ENCODE measurements around the gene CAMTA2. TPM values are rescaled to one million over a fixed set of nuclear protein-coding genes. Genes with fewer than 3 reads are reported as not detected.

The CAMTA2 gene
- total RNA-seq, 1 experiment from 2014 or later = 9.5 TPM

- no peak for DNase-seq
- H3K36me3 ChIP-seq (ENCODE audit: insufficient read depth, low read length) = peaks cover 3% of the 10 kb centered on the region; the same call in 1 of the 2 replicates
- no peak overlapping the region for H3K27ac ChIP-seq (ENCODE audit: low read length)
- H4K20me1 ChIP-seq (ENCODE audit: insufficient read depth, low read depth, low read length) = no peaks in the 10 kb centered on the region
- no peaks in the 10 kb centered on the region for H3K27me3 ChIP-seq (ENCODE audit: low read length)
- H3K9me2 ChIP-seq (replicated peaks; ENCODE audit: insufficient read depth, low read length) = no peaks in the 10 kb centered on the region
- no peaks in the 10 kb centered on the region for H3K79me2 ChIP-seq (ENCODE audit: low read length)
- no peak overlapping the region for H2AFZ ChIP-seq (ENCODE audit: low read length)
- H3K4me2 ChIP-seq (ENCODE audit: low read depth, low read length, poor library complexity, severe bottlenecking) = no peak overlapping the region
- H3K9ac ChIP-seq (ENCODE audit: low read length) = no peak overlapping the region
- no peaks in the 10 kb centered on the region for H3K9me3 ChIP-seq (ENCODE audit: low read length)
- no peak overlapping the region for H3K4me3 ChIP-seq (ENCODE audit: low read length)
- peaks cover 10% of the 10 kb centered on the region for H3K4me1 ChIP-seq (ENCODE audit: low read length)
Measured at GRCh38 chr17:4956493-4957061, 30.9 kb downstream of the CAMTA2 start.

- Histone ChIP-seq H3K79me2 (ENCODE audit: low read length) (peaks cover 9% of the 10 kb centered on the region; the same call in 1 of the 2 replicates), H3K4me1 (ENCODE audit: low read length) (peaks cover 18% of the 10 kb centered on the region), H3K27ac (ENCODE audit: low read length) (no peak overlapping the region), H2AFZ (ENCODE audit: low read length) (no peak overlapping the region), H3K27me3 (ENCODE audit: low read length) (no peaks in the 10 kb centered on the region), H4K20me1 (ENCODE audit: insufficient read depth, low read depth, low read length) (no peaks in the 10 kb centered on the region), H3K9me3 (ENCODE audit: low read length) (no peaks in the 10 kb centered on the region), H3K9ac (ENCODE audit: low read length) (no peak overlapping the region), H3K36me3 (ENCODE audit: insufficient read depth, low read length) (peaks cover 3% of the 10 kb centered on the region; the same call in 1 of the 2 replicates), H3K4me3 (ENCODE audit: low read length) (no peak overlapping the region), H3K4me2 (ENCODE audit: low read depth, low read length, poor library complexity, severe bottlenecking) (no peak overlapping the region), H3K9me2 (replicated peaks; ENCODE audit: insufficient read depth, low read length) (no peaks in the 10 kb centered on the region)
- no peak for DNase-seq
Measured at GRCh38 chr17:4955091-4955490, 32.4 kb downstream of the CAMTA2 start.

DNA sequence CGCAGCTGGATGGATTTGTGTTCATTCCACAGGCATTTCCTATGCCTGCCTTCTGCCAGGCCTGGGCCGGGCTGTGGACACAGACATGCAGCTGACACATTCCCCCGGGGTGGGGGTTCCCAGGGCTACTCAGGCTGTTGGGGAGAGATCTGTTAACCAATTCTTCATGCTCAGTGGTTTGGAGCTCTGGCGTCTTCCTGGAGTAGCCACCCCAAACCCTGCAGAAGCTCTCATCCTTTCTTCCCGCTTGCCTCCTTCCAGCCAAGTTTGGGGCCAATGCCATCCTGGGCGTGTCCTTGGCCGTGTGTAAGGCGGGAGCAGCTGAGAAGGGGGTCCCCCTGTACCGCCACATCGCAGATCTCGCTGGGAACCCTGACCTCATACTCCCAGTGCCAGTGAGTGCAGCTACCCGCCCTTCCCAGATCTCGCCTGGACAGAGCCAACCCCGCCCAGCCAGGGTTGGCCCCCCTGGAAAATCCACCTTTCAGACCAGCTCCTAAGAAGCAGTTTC is 34.0 kb downstream of the CAMTA2 start:
- Histone ChIP-seq H3K27ac (ENCODE audit: low read length) (no peak overlapping the region), H3K9ac (ENCODE audit: low read length) (no peak overlapping the region), H4K20me1 (ENCODE audit: insufficient read depth, low read depth, low read length) (no peaks in the 10 kb centered on the region), H3K79me2 (ENCODE audit: low read length) (peaks cover 9% of the 10 kb centered on the region; the same call in 1 of the 2 replicates), H3K36me3 (ENCODE audit: insufficient read depth, low read length) (peaks cover 3% of the 10 kb centered on the region; the same call in 1 of the 2 replicates), H3K4me1 (ENCODE audit: low read length) (peaks cover 27% of the 10 kb centered on the region), H3K4me2 (ENCODE audit: low read depth, low read length, poor library complexity, severe bottlenecking) (no peak overlapping the region), H3K4me3 (ENCODE audit: low read length) (no peak overlapping the region), H3K9me2 (replicated peaks; ENCODE audit: insufficient read depth, low read length) (no peaks in the 10 kb centered on the region), H2AFZ (ENCODE audit: low read length) (no peak overlapping the region), H3K9me3 (ENCODE audit: low read length) (no peaks in the 10 kb centered on the region), H3K27me3 (ENCODE audit: low read length) (no peaks in the 10 kb centered on the region)
- no peak for DNase-seq

GRCh38 chr17:4951486-4951885 is 36.0 kb downstream of the CAMTA2 start:
- no peak overlapping the region for H2AFZ ChIP-seq (ENCODE audit: low read length)
- no peaks in the 10 kb centered on the region for H3K9me2 ChIP-seq (replicated peaks; ENCODE audit: insufficient read depth, low read length)
- H3K27ac ChIP-seq (ENCODE audit: low read length) = peak overlapping the region; percentile 98
- H3K27me3 ChIP-seq (ENCODE audit: low read length) = no peaks in the 10 kb centered on the region
- H4K20me1 ChIP-seq (ENCODE audit: insufficient read depth, low read depth, low read length) = peaks cover 15% of the 10 kb centered on the region
- peaks cover 27% of the 10 kb centered on the region for H3K79me2 ChIP-seq (ENCODE audit: low read length)
- DNase-seq = no peak
- peaks cover 11% of the 10 kb centered on the region for H3K36me3 ChIP-seq (ENCODE audit: insufficient read depth, low read length)
- peak overlapping the region; percentile 99; the same call in 1 of the 2 replicates for H3K4me3 ChIP-seq (ENCODE audit: low read length)
- peak overlapping the region; percentile 98 for H3K4me2 ChIP-seq (ENCODE audit: low read depth, low read length, poor library complexity, severe bottlenecking)
- no peaks in the 10 kb centered on the region for H3K9me3 ChIP-seq (ENCODE audit: low read length)
- H3K9ac ChIP-seq (ENCODE audit: low read length) = peak overlapping the region; percentile 94
- peaks cover 32% of the 10 kb centered on the region for H3K4me1 ChIP-seq (ENCODE audit: low read length)

GRCh38 chr17:4950746-4951204 is 36.7 kb downstream of the CAMTA2 start, which contains the start of gene ENO3:
TSS of gene ENO3 (plus strand) at chr17:4951119. CDS start at chr17:4951830, 711 bp downstream.
- H3K27me3 ChIP-seq (ENCODE audit: low read length) = no peaks in the 10 kb centered on the region
- peaks cover 32% of the 10 kb centered on the region for H3K79me2 ChIP-seq (ENCODE audit: low read length)
- H3K9me2 ChIP-seq (replicated peaks; ENCODE audit: insufficient read depth, low read length) = no peaks in the 10 kb centered on the region
- peak within 1 kb of the TSS; percentile 98 for H3K4me2 ChIP-seq (ENCODE audit: low read depth, low read length, poor library complexity, severe bottlenecking)
- H2AFZ ChIP-seq (ENCODE audit: low read length) = no peak within 1 kb of the TSS
- peaks cover 22% of the 10 kb centered on the region for H4K20me1 ChIP-seq (ENCODE audit: insufficient read depth, low read depth, low read length)
- peak within 1 kb of the TSS; percentile 98 for H3K27ac ChIP-seq (ENCODE audit: low read length)
- H3K36me3 ChIP-seq (ENCODE audit: insufficient read depth, low read length) = peaks cover 16% of the 10 kb centered on the region
- H3K9ac ChIP-seq (ENCODE audit: low read length) = peak within 1 kb of the TSS; percentile 94
- no peaks in the 10 kb centered on the region for H3K9me3 ChIP-seq (ENCODE audit: low read length)
- H3K4me1 ChIP-seq (ENCODE audit: low read length) = peaks cover 39% of the 10 kb centered on the region
- peak within 1 kb of the TSS; percentile 99 for H3K4me3 ChIP-seq (ENCODE audit: low read length)
- peak; percentile 55 for DNase-seq

GRCh38 chr17:4950075-4950745 is 37.3 kb downstream of the CAMTA2 start:
- peak; percentile 81 for DNase-seq
- Histone ChIP-seq H3K79me2 (ENCODE audit: low read length) (peaks cover 38% of the 10 kb centered on the region), H3K9me2 (replicated peaks; ENCODE audit: insufficient read depth, low read length) (no peaks in the 10 kb centered on the region), H3K4me2 (ENCODE audit: low read depth, low read length, poor library complexity, severe bottlenecking) (peak overlapping the region; percentile 98), H3K36me3 (ENCODE audit: insufficient read depth, low read length) (peaks cover 21% of the 10 kb centered on the region), H3K9me3 (ENCODE audit: low read length) (no peaks in the 10 kb centered on the region), H3K4me1 (ENCODE audit: low read length) (peaks cover 45% of the 10 kb centered on the region), H3K9ac (ENCODE audit: low read length) (peak overlapping the region; percentile 94), H4K20me1 (ENCODE audit: insufficient read depth, low read depth, low read length) (peaks cover 28% of the 10 kb centered on the region), H2AFZ (ENCODE audit: low read length) (no peak overlapping the region), H3K27ac (ENCODE audit: low read length) (peak overlapping the region; percentile 98), H3K27me3 (ENCODE audit: low read length) (no peaks in the 10 kb centered on the region), H3K4me3 (ENCODE audit: low read length) (peak overlapping the region; percentile 99)

- Histone ChIP-seq H3K27ac (ENCODE audit: low read length) (peak overlapping the region; percentile 98), H2AFZ (ENCODE audit: low read length) (0 out of 2 replicates have a peak overlapping the region, but pooled peaks have one; percentile 57), H3K36me3 (ENCODE audit: insufficient read depth, low read length) (peaks cover 21% of the 10 kb centered on the region), H3K4me2 (ENCODE audit: low read depth, low read length, poor library complexity, severe bottlenecking) (peak overlapping the region; percentile 98), H3K4me1 (ENCODE audit: low read length) (peaks cover 52% of the 10 kb centered on the region), H3K27me3 (ENCODE audit: low read length) (no peaks in the 10 kb centered on the region), H3K9ac (ENCODE audit: low read length) (peak overlapping the region; percentile 94), H3K9me2 (replicated peaks; ENCODE audit: insufficient read depth, low read length) (no peaks in the 10 kb centered on the region), H3K4me3 (ENCODE audit: low read length) (peak overlapping the region; percentile 99), H4K20me1 (ENCODE audit: insufficient read depth, low read depth, low read length) (peaks cover 33% of the 10 kb centered on the region), H3K9me3 (ENCODE audit: low read length) (no peaks in the 10 kb centered on the region), H3K79me2 (ENCODE audit: low read length) (peaks cover 38% of the 10 kb centered on the region)
- peak; percentile 91 for DNase-seq
Measured at GRCh38 chr17:4949321-4950074, 38.0 kb downstream of the CAMTA2 start.

Measured in Karpas-422 (cell line).